ENCODE data around the gene MSX1.
A peak's percentile ranks its signal among the peaks of the same experiment; 100 is the strongest.

The MSX1 gene

DNA sequence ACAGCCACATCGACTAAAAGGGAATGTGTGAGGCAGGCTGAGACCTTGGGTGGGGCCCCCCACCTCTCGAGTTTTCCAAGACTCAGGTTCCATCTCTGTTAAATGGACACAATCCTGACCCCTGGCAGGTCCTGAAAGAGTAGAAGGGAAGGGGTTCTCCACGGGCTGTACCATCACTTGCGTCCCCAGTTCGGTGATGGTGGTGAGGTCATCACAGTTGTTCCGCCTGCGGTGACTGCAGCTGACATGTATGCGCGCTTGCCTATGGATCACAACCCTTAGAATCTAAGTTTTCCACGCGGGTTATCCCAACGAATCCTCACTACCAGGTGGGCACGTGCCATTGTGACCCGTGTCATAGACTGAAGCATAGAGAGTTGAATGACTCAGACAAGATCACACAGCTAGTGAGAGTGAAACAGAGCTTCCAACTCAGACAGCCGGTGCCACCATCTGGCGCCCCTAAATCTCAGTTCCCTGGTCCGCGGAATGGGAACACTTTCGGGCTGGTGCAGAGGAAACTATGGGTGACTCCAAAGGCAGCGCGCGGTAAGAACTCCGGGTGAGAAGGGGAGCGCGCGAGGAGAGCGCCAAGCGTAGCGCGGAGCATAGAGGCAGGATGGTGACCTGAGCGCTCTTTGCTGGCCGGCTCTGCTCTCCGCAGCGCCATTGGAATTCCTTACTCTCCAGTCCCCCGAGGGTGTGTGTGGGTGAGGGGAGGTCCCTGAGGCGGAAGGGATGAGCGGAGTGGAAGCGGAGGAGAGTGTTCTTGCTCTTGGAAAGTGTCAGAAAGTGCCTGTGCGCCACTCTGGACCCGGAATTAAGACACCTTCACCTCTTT is 10.5 kb downstream of the MSX1 start:
- Histone ChIP-seq H3K9me3 (ENCODE audit: control extremely low read depth in 1 of 5, control insufficient read depth in 4 of 5, insufficient read depth in 2 of 5, low read depth in 1 of 5, low read length in 4 of 5) (peaks cover 0 to 9% (median 0%) of the 10 kb centered on the region in 5 experiments), H3K36me3 (ENCODE audit: control insufficient read depth in 4 of 4, insufficient read depth in 4 of 4, low read length in 3 of 4) (no peaks in the 10 kb centered on the region), H3K4me1 (ENCODE audit: control extremely low read depth in 1 of 4, control insufficient read depth in 4 of 4, insufficient read depth in 4 of 4, low read length in 3 of 4) (peaks cover 0 to 31% (median 18%) of the 10 kb centered on the region in 4 experiments), H3K27ac (ENCODE audit: insufficient read depth in 1 of 2, low read depth in 1 of 2, low read length in 2 of 2, poor library complexity in 1 of 2, severe bottlenecking in 2 of 2) (no peak overlapping the region), H3K27me3 (replicated peaks in 2 of 5; ENCODE audit: control insufficient read depth in 4 of 5, insufficient read depth in 5 of 5, low read length in 4 of 5) (peaks cover 4 to 100% (median 75%) of the 10 kb centered on the region in 5 experiments), H3K4me3 (ENCODE audit: control insufficient read depth in 1 of 7, extremely low read depth in 1 of 7, insufficient read depth in 4 of 7, low read depth in 2 of 7, low read length in 6 of 7) (no peak overlapping the region)
- ChIA-PET POLR2A (no interaction called here), CTCF (no interaction called here)
- WGBS (ENCODE audit: insufficient coverage), result 5% methylated on average over 24 of the region's 40 CpGs
- DNase-seq, result peak in 1 of 3 donors; percentile 45

DNA sequence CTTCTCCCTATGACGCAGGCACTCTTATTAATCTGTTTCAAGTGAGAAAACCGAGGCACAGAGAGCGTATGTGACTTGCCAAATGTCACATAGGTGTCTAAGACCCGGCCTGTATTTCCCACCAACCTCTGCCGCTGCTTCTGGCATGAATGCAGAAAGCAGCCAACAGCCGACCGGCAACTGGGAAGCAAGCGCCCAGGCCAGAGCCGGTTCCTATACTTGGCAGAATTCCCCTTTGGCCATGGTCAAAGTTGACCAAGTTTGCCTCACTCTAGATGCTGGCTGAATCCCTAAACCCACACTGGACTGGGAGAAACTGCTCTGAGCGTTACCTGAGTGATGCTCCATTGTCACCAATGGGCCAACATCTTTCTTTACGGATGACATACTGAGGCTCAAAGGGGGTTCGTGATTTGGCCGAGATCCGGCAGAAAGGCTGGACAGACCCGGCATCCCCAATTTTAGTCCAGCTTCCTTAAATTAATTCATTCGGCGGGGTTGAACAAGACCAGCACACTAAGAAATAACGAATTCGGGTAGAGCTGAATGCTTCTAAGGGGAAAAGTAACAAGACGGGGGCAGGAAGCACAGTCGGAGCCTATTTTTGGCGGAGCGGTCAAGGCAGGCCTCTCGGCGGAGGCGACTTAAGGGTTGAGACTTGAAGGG is 11.2 kb downstream of the MSX1 start:
- DNase-seq, result peak in 1 of 3 donors; percentile 20
- peaks cover 0 to 28% (median 16%) of the 10 kb centered on the region in 4 experiments for H3K4me1 ChIP-seq (ENCODE audit: control extremely low read depth in 1 of 4, control insufficient read depth in 4 of 4, insufficient read depth in 4 of 4, low read length in 3 of 4)
- 4% methylated on average over 25 of the region's 26 CpGs for WGBS (ENCODE audit: insufficient coverage)
- no peak overlapping the region for H3K4me3 ChIP-seq (ENCODE audit: control insufficient read depth in 1 of 7, extremely low read depth in 1 of 7, insufficient read depth in 4 of 7, low read depth in 2 of 7, low read length in 6 of 7)
- H3K27me3 ChIP-seq (replicated peaks in 2 of 5; ENCODE audit: control insufficient read depth in 4 of 5, insufficient read depth in 5 of 5, low read length in 4 of 5), result peaks cover 4 to 100% (median 77%) of the 10 kb centered on the region in 5 experiments
- H3K36me3 ChIP-seq (ENCODE audit: control insufficient read depth in 4 of 4, insufficient read depth in 4 of 4, low read length in 3 of 4), result no peaks in the 10 kb centered on the region
- H3K9me3 ChIP-seq (ENCODE audit: control extremely low read depth in 1 of 5, control insufficient read depth in 4 of 5, insufficient read depth in 2 of 5, low read depth in 1 of 5, low read length in 4 of 5), result peaks cover 0 to 9% (median 0%) of the 10 kb centered on the region in 5 experiments
- no peak overlapping the region for H3K27ac ChIP-seq (ENCODE audit: insufficient read depth in 1 of 2, low read depth in 1 of 2, low read length in 2 of 2, poor library complexity in 1 of 2, severe bottlenecking in 2 of 2)
- ChIA-PET CTCF (interaction anchor here (1.7 kb wide), 1 partner anchor 10 kb away, joined by 6 read pairs; no protein-coding TSS in a partner anchor), POLR2A (interaction anchor here (1.2 kb wide), 1 partner anchor 1241 kb away, joined by 3 read pairs; no protein-coding TSS in a partner anchor)

DNA sequence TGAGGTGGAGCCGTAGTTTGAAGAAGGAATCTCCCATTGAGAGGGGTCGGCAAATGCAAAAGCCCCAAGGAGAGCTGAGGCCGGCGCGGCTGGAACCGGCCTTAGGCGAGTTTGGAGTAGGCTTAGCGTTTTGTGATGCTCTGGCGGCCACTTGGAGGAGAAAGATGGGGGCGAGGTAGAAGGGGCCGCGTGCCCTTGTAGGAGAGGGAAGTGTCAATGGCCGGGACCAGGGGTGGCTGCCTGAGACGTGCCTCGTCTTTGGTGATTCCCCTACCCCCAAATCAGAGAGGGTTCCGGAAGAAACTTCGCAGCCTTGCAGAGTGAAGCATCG is 11.7 kb downstream of the MSX1 start:
- Histone ChIP-seq H3K4me3 (ENCODE audit: control insufficient read depth in 1 of 7, extremely low read depth in 1 of 7, insufficient read depth in 4 of 7, low read depth in 2 of 7, low read length in 6 of 7) (no peak overlapping the region), H3K27ac (ENCODE audit: insufficient read depth in 1 of 2, low read depth in 1 of 2, low read length in 2 of 2, poor library complexity in 1 of 2, severe bottlenecking in 2 of 2) (no peak overlapping the region), H3K4me1 (ENCODE audit: control extremely low read depth in 1 of 4, control insufficient read depth in 4 of 4, insufficient read depth in 4 of 4, low read length in 3 of 4) (peaks cover 0 to 23% (median 12%) of the 10 kb centered on the region in 4 experiments), H3K36me3 (ENCODE audit: control insufficient read depth in 4 of 4, insufficient read depth in 4 of 4, low read length in 3 of 4) (no peaks in the 10 kb centered on the region), H3K27me3 (replicated peaks in 2 of 5; ENCODE audit: control insufficient read depth in 4 of 5, insufficient read depth in 5 of 5, low read length in 4 of 5) (peaks cover 4 to 100% (median 77%) of the 10 kb centered on the region in 5 experiments), H3K9me3 (ENCODE audit: control extremely low read depth in 1 of 5, control insufficient read depth in 4 of 5, insufficient read depth in 2 of 5, low read depth in 1 of 5, low read length in 4 of 5) (peaks cover 0 to 9% (median 0%) of the 10 kb centered on the region in 5 experiments)
- CTCF ChIA-PET, result interaction anchor here (0.9 to 1.7 kb wide), 2 partner anchors 9 to 11 kb away, joined by 3 to 6 read pairs; no protein-coding TSS in a partner anchor
- POLR2A ChIA-PET, result interaction anchor here (1.2 kb wide), 1 partner anchor 1240 kb away, joined by 3 read pairs; no protein-coding TSS in a partner anchor
- 1% methylated on average over 14 of the region's 18 CpGs for WGBS (ENCODE audit: insufficient coverage)
- peak in 1 of 3 donors; percentile 30 for DNase-seq

DNA sequence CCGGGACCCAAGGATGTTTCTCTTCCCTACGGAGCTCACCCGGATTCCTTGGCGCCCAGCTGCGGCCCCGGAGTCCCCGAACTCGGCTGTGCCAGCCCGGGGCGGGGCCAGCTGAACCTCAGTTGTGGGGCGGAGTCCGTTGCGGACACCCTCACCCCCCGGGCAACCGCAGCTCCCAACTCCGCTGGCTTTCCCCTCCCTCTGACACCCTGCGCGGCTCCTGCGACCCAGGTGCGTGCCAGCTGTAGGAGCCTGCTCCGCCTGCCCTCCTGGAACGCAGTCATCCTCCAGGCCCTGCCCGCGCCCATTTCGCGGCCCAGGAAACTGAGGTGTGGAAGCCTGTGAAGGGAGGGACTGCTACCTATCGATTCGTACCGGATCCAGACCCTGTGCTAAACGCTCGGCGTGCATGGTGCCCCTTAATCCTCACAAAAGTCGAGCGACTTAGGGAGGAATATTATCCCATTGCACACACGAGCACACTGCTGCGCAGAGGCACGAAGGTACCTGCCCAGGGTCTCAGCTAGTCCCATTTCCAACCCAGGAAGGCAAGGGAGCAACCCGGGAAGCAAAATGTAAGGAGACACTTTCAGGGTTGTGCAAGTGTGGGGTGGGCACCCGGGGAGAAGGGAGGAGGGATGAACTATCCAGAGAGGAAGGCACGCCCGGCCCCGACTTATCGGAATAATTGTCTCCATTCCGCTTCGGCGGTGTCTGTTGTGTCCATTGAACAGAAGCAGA is 12.3 kb downstream of the MSX1 start:
- ChIA-PET CTCF (interaction anchor here (0.9 to 1.7 kb wide), 2 partner anchors 9 to 11 kb away, joined by 3 to 6 read pairs; no protein-coding TSS in a partner anchor), POLR2A (interaction anchor here (0.6 to 1.2 kb wide), 2 partner anchors 67 to 1240 kb away, joined by 3 to 4 read pairs; no protein-coding TSS in a partner anchor)

DNA sequence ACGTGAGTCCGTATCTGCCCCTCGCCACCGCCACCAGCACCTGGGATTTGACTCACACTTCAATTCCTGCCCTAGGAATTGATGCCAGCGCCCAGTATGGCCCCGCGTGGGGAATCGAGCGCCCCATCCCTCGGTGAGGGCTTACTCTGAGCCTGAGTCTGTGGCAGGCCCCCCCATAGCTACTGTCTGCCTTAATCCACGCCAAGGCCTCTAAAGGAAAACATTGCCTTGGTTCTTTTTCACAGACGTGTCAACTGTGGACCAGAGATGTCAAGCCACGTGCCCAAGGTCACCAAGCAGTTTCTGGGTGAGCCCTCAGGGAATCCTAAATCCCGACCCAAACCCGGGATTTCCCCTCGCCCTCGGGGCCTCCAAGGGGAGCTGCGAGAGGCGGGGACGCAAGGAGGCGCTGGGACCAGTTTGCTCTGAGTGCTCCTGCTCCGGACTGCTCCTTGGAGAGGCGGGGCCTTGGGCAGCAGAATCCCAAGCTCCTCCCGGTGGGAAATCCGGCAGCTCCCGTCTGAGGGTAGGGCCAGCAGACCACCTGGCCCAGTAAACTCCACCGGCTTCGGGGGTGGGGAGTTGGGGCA is 12.9 kb downstream of the MSX1 start:
- POLR2A ChIA-PET, result interaction anchor here (0.6 kb wide), 1 partner anchor 66 kb away, joined by 4 read pairs; no protein-coding TSS in a partner anchor
- peaks cover 4 to 99% (median 71%) of the 10 kb centered on the region in 5 experiments for H3K27me3 ChIP-seq (replicated peaks in 2 of 5; ENCODE audit: control insufficient read depth in 4 of 5, insufficient read depth in 5 of 5, low read length in 4 of 5)
- peaks cover 0 to 9% (median 0%) of the 10 kb centered on the region in 5 experiments for H3K9me3 ChIP-seq (ENCODE audit: control extremely low read depth in 1 of 5, control insufficient read depth in 4 of 5, insufficient read depth in 2 of 5, low read depth in 1 of 5, low read length in 4 of 5)
- no peak overlapping the region for H3K27ac ChIP-seq (ENCODE audit: insufficient read depth in 1 of 2, low read depth in 1 of 2, low read length in 2 of 2, poor library complexity in 1 of 2, severe bottlenecking in 2 of 2)
- H3K36me3 ChIP-seq (ENCODE audit: control insufficient read depth in 4 of 4, insufficient read depth in 4 of 4, low read length in 3 of 4), result no peaks in the 10 kb centered on the region
- CTCF ChIA-PET, result no interaction called here
- no peak for DNase-seq
- 11% methylated on average over 27 of the region's 28 CpGs for WGBS (ENCODE audit: insufficient coverage)
- H3K4me3 ChIP-seq (ENCODE audit: control insufficient read depth in 1 of 7, extremely low read depth in 1 of 7, insufficient read depth in 4 of 7, low read depth in 2 of 7, low read length in 6 of 7), result no peak overlapping the region
- H3K4me1 ChIP-seq (ENCODE audit: control extremely low read depth in 1 of 4, control insufficient read depth in 4 of 4, insufficient read depth in 4 of 4, low read length in 3 of 4), result peaks cover 0 to 11% (median 3%) of the 10 kb centered on the region in 4 experiments

More for the DNA sequence above, 12.3 kb downstream of the MSX1 start:
- Histone ChIP-seq H3K9me3 (ENCODE audit: control extremely low read depth in 1 of 5, control insufficient read depth in 4 of 5, insufficient read depth in 2 of 5, low read depth in 1 of 5, low read length in 4 of 5) (peaks cover 0 to 9% (median 0%) of the 10 kb centered on the region in 5 experiments), H3K27me3 (replicated peaks in 2 of 5; ENCODE audit: control insufficient read depth in 4 of 5, insufficient read depth in 5 of 5, low read length in 4 of 5) (peaks cover 4 to 100% (median 74%) of the 10 kb centered on the region in 5 experiments), H3K36me3 (ENCODE audit: control insufficient read depth in 4 of 4, insufficient read depth in 4 of 4, low read length in 3 of 4) (no peaks in the 10 kb centered on the region), H3K4me1 (ENCODE audit: control extremely low read depth in 1 of 4, control insufficient read depth in 4 of 4, insufficient read depth in 4 of 4, low read length in 3 of 4) (peaks cover 0 to 18% (median 7%) of the 10 kb centered on the region in 4 experiments), H3K27ac (ENCODE audit: insufficient read depth in 1 of 2, low read depth in 1 of 2, low read length in 2 of 2, poor library complexity in 1 of 2, severe bottlenecking in 2 of 2) (no peak overlapping the region), H3K4me3 (ENCODE audit: control insufficient read depth in 1 of 7, extremely low read depth in 1 of 7, insufficient read depth in 4 of 7, low read depth in 2 of 7, low read length in 6 of 7) (no peak overlapping the region)
- no peak for DNase-seq
- 7% methylated on average over 37 of the region's 46 CpGs for WGBS (ENCODE audit: insufficient coverage)

DNA sequence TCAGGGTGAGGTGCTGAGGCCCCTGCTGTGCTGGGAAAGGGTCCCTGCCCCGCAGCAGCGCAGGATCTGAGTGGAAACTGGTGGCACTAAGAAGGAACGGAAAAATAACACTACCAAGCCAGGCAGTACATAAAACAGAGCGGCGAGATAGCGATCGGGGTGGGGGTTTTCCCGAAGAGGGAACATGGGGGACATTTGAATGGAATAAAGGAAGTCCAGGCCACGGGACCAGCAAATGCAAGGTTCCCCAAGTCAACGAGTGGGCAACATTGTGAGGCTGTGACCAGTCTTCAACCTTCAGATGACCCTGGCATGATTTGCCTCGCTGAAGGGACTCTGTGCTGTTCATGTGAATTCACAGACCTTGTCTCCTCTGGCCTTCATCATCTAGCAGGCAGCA is 13.7 kb downstream of the MSX1 start:
- no peaks in the 10 kb centered on the region for H3K36me3 ChIP-seq (ENCODE audit: control insufficient read depth in 4 of 4, insufficient read depth in 4 of 4, low read length in 3 of 4)
- H3K4me3 ChIP-seq (ENCODE audit: control insufficient read depth in 1 of 7, extremely low read depth in 1 of 7, insufficient read depth in 4 of 7, low read depth in 2 of 7, low read length in 6 of 7), result no peak overlapping the region
- peaks cover 0 to 10% (median 2%) of the 10 kb centered on the region in 4 experiments for H3K4me1 ChIP-seq (ENCODE audit: control extremely low read depth in 1 of 4, control insufficient read depth in 4 of 4, insufficient read depth in 4 of 4, low read length in 3 of 4)
- CTCF ChIA-PET, result no interaction called here
- WGBS (ENCODE audit: insufficient coverage), result 11% methylated on average over 11 of the region's 11 CpGs
- no peak overlapping the region for H3K27ac ChIP-seq (ENCODE audit: insufficient read depth in 1 of 2, low read depth in 1 of 2, low read length in 2 of 2, poor library complexity in 1 of 2, severe bottlenecking in 2 of 2)
- peak in 1 of 3 donors; percentile 25 for DNase-seq
- POLR2A ChIA-PET, result no interaction called here
- peaks cover 4 to 95% (median 64%) of the 10 kb centered on the region in 5 experiments for H3K27me3 ChIP-seq (replicated peaks in 2 of 5; ENCODE audit: control insufficient read depth in 4 of 5, insufficient read depth in 5 of 5, low read length in 4 of 5)
- H3K9me3 ChIP-seq (ENCODE audit: control extremely low read depth in 1 of 5, control insufficient read depth in 4 of 5, insufficient read depth in 2 of 5, low read depth in 1 of 5, low read length in 4 of 5), result peaks cover 0 to 5% (median 0%) of the 10 kb centered on the region in 5 experiments
